SKM-1 (cell line): ENCODE results near the gene EPHB1.
"Not testable (repeated sequence)": the region's sequence is repeated elsewhere in the genome, so short reads cannot be mapped to it uniquely, and the experiment has no call there.

Source experiments
- DNase-seq: peaks from one replicate; lab custom pipeline; 2025; ENCODE audit not compliant: unreplicated experiment; lab: John Stamatoyannopoulos, UW

Gene EPHB1

DNA sequence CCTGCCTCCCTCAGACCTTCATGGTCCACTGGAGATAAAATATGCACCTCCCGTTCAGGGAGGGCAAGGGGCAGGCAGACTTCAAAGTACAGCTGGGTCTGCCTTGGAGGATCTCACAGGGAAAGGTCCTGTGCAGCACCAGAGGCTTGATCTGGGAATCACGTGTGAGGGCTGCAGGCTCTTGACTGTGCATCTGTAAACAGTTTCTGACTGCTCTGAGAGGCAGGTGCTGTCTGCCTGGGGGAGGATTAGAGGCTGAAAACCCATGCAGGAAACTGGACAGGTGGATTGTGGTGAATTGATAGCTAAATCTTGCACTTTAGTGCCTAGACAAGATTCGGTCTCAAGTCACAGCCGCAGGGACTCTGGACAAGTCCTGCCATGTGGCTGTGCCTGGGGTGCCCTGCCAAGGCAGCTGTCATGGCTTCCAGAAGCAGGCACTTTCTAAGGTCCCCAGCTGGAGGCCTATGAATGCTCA is 239.3 kb downstream of the EPHB1 start:
- DNase-seq = no peak

DNA sequence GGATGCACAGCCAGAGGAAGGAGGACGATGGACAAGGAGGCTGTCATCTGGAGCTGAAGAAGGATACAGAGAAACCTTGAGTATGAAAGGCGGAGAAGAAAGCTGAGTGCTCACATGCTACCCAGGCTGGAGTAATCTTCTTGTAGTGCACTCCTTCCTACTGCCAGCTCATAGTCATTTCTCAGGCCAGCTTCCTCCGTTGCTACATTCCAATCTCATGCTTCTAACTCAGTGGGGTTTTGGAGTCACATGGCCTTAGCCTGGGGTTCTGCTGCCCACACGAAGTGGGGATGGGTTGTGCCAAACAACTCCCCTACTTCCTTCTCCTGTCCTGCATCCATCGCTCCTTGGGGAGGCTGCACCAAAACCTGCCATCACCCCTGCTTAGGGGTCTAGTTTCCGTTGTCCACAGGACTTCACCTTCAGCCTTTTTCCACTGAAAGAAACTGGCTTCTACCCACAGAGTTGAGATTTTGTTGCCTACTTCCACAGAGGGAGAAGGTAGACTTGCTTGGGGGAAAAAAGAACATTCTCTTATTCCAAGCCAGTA is 239.9 kb downstream of the EPHB1 start:
- no peak for DNase-seq

DNA sequence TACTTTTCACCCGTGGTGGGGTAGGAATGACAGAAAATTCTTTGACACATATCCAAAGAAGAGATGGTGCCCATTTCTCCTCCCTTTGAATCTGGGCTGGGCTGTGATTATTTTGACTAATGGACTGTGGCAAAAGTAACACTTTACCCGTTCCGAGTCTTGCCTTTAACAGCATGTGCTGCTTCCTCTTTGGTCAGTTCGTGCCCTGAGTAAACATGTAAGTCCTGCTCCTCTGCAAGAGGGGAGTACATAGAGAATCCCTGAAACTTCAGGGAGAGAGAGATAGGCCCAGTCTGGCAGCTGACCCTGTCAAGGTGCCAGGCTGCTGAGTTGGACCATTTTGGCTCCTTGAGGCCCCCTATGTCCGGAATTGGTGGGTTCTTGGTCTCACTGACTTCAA is 243.1 kb downstream of the EPHB1 start:
- DNase-seq = no peak

GRCh38 chr3:135039536-135039935 is 244.5 kb downstream of the EPHB1 start:
- DNase-seq = not testable (repeated sequence)

DNA sequence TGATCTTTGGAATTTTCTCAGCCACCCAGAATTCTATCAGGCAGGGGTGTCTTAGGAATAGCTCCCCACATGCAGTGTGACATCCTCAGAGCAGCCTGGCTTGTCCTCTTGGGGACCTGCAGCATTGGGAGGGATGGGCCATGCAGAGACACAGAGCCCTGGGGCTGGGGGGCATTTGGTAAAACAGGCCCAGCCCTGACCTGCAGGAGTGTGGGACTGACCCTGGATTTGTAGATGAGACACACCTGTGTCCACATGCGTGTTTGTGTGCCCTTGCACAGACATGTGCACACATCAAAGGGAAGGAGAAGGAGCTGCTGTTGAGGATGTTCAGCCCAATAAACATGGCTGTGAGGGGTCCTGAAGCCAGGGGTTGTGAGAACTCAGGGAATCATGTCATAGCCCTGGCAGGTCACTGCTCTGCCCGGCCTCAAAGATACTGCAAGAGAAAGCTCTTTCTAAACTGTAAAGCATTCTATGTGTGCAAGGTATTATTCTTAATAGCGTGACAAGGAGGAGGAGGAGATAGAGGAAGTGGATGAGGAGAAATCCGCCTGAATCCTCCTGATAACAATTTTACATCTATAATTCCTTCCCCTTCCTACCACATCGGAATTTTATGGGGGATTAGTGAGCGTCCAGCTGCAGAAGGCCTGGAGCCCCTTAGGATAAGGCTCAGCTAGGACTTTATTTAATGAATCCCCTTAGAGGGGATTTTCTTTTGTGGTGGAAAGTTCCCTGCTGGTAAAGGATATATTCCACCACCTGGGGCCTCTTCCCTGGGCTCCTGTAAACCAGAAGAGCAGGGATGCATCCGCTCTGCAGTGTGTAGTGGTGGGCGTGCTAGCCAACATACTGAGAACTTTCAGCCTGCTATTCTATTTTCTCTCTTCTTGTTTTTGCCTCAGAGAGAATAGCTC is 245.5 kb downstream of the EPHB1 start:
- DNase-seq = no peak

DNA sequence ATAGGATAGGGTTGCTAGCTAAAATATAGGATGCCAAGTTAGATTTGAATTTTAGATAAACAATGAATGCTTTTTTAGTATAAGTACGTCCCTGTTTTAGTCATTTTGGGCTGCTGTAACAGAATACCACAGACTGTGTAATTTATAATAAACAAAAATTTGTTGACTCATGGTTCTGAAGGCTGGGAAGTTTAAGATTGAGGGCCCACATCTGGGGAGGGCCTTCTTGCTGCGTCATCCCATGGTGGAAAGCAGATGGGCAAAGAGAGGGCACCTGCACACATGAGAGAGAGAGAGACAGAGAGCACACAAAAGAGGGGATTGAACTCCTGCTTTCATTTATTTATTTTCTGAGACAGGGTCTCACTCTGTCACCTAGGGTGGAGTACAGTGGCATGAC is 246.5 kb downstream of the EPHB1 start:
- no peak for DNase-seq

DNA sequence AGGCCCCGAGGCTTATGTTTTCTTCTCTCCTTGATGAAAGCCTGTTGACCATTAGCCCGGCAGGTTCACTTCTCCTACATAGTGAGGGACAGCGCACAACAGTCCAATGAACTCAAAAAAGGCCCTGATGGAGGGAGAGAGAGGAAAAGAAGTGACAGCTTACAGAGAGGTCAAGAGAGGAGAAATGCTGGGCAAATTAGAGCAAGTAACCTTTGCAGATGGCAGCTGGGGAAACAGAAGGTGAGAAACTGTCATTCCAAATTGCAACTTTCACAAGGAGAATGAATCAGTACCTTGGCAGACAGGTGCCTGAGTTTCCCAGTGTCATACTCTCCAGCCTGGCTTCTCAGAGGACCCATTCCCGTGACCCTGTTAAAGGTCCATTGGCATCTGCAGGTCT is 252.0 kb downstream of the EPHB1 start:
- DNase-seq = no peak

- DNase-seq = no peak
These were observed 255.5 kb downstream of the EPHB1 start for GRCh38 chr3:135050536-135050935.

DNA sequence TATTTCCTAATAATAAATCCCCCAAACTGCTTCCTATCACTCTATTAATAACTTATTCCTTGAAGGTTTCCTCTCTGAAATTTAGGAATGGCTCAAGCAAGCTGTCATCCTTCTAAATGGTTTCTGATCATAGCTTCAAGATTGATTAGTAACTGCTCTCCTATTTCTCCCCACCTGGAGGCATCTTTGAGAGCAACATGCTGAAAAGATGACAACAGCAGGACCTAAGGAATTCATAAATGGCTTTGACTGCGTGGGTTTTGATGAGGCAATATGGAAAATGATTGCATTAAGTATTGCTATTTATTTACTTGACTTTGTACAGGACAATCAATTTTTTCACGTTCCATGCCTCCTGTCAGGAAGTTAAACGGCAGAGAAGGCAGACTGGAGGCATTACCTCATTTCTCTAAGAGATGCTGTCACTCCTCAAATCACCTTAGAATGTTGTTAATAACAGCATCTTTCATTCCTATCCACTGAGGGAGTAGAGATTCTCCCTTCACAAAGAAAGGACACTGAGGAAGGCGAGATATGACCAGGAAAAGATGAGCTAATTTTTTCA is 256.4 kb downstream of the EPHB1 start:
- DNase-seq = no peak

GRCh38 chr3:135055449-135055848 is 260.4 kb downstream of the EPHB1 start:
- no peak for DNase-seq

- DNase-seq = no peak
These were observed 261.1 kb downstream of the EPHB1 start for GRCh38 chr3:135056084-135056730.

DNA sequence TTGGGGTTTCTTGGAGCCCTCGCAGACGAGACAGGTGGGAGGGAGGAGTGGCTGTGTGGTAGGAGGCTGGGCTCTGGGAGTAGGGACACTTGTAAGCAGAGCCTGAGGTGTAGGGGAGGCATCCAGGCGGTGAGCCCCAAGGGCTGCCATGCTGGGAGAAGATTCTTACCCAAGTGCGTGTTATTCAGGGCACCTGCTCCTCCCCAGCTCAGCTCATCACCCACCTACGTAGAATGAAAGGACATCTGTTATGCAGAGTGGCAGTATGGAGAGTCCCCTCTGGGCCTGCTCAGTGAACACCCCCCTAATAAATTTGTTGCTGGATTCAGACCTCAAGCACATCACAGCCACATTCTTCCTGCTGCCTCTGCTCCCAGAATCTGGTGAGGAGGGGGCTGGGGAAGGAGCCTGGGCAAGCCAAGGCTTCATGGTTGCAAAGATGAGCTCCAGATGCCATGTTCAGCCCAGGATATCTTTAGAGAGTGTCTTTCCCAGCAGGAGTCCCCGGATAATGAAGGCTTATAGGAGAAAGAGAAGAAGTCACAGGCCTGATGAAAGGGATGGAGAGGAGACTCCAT is 261.8 kb downstream of the EPHB1 start:
- DNase-seq = no peak

DNA sequence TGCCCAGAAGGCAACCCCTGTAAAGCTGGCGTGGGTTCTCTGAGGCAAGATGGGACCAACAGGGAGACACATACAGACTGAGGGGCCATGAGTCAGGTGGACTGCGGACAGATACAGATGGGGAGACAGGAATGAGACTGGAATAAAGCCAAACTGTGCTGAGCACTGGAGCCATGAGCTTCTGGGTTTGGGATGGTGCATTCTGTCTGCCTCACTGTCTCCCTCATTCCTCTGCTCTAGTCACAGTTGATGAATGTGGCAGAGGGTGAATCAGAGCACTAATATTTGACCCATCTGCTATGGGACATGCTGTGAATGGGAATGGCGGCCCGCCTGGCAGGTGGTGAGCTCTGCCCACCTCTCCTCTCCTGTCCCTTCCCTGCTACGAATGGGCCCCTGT is 262.9 kb downstream of the EPHB1 start:
- no peak for DNase-seq

- no peak for DNase-seq
These were observed 264.5 kb downstream of the EPHB1 start for GRCh38 chr3:135059580-135059979.

DNA sequence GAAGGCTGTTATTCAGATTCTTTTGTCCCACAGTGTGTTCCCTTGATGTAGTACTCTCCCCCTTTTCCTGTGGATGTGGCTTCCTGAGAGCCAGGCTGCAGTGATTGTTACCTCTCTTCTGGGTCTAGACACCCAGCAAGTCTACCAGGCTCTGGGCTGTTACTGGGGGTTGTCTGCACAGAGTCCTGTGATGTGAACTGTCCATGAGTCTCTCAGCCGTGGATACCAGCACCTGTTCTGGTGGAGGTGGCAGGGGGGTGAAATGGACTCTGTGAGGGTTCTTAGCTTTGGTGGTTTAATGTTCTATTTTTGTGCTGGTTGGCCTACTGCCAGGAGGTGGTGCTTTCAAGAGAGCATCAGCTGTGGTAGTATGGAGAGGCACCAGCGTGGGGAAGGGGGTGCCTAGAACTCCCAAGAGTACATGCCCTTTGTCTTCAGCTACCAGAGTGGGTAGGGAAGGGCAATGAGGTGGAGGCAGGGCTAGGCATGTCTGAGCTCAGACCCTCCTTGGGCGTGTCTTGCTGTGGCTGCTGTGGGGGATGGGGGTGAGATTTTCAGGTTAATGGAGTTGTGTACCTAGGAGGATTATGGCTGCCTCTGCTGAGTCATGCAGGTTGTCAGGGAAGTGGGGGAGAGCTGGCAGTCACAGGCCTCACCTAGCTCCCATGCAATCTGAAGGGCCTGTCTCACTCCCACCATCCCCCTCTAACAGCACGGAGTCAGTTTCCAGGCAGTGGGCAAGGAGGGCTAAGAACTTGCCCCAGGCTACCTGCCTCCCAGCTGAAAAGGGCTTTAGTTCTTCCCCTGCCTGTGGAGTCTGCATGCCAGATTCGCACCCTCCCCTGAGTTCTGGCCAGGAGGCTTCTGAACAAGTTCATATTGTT is 272.0 kb downstream of the EPHB1 start:
- not testable (repeated sequence) for DNase-seq

DNA sequence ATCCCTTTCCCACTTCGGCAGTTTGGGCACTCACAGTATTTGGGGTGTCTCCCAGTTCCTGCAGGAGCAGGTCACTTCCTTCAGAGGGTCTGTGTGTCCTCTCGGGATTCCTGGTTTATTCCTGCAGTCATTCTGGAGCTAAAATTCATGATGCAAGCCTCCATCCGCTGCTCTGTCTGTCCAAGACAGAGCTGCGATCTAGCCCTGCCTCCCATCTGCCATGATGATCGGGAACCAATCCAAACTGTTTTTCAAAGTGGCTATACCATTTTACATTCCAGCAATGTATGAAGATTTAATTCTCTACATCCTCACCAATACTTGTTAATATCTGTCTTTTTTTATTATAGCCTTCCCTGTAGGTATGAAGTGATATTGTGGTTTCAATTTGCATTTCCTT is 273.0 kb downstream of the EPHB1 start:
- no peak for DNase-seq

DNA sequence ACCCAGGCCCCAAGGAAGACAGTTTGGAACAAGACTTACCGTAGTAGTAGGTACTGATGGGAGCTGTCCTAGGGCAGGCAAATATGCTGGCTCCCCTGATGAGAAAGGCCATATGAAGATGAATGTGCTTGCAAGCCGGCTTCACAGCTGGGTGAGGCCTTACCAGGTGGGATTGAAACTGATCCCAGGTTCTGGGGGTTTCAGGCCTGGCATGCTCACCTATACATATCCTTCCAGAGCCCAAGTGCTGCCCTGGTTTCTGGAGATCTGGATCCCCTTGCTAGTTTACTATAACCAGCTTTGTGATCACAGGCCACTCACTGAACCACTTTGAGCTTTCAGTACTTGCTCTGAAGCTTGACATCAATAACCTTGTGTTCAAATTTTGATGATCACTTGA is 274.3 kb downstream of the EPHB1 start:
- DNase-seq = no peak

DNA sequence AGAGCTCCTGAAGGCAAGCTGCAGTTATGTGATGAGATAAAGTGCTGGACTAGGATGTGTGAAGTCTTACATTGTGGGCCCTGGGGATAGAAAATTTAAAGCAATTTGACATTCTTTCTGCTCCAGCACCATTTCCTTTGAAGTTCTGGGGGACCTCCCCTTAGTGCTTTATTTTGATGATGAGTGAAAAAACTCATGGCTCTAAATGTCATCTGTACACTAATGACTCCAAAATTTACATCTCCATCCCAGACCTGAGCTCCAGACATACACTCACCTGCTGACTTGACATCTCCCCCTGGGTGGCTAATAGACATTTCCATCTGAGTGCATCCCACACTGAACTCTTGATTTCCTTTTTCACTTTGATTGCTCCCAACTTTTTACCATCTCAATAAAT is 276.4 kb downstream of the EPHB1 start:
- no peak for DNase-seq

- DNase-seq = no peak
These were observed 277.4 kb downstream of the EPHB1 start for GRCh38 chr3:135072431-135072830.

DNA sequence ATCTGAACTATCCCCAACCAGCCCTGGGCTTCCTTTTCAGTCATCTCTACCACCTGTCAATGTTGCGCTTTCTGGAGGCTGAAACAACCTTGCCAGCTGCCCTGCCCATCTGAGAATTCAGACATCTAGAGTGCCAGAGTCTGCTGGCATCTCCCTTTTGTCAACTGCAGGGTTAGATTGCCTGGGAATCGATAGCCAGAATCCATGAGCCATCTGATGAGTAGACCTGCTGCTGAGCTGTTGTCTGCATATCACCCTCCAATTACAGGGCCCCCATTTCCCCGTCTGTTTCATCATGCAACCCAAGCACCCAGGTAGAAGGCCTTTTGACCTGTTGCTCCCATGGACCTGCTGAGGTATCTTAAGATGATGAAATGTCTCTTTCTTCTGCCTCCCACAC is 280.1 kb downstream of the EPHB1 start:
- DNase-seq = no peak
